K562 (cell line): ENCODE results near the gene BZW2.

Experiments used
- CREM ChIP-seq: IDR thresholded peaks from 2 replicates; pipeline ENCODE4 v1.6.1; 2014; ENCODE audit warnings: antibody characterized with exemption, low read depth
- CTBP1 ChIP-seq: fragments of 450-650 bp; IDR thresholded peaks from 2 replicates; pipeline ENCODE4 v1.6.1; 2016; ENCODE audit warnings: borderline replicate concordance
- CTCF ChIP-seq, 3 experiments: IDR thresholded peaks in 2 of 3; conservative IDR thresholded peaks in 1 of 3; 2 replicates each; pipeline ENCODE4 v1.5.1; 2011 to 2012; ENCODE audit warnings: low read length in 3 of 3, mild to moderate bottlenecking in 3 of 3, control low read depth in 2 of 3, improper control_type of control experiment in 1 of 3, inconsistent platforms in 1 of 3, low read depth in 1 of 3, mixed read lengths in 1 of 3, moderate library complexity in 1 of 3; ENCODE audit not compliant: insufficient read depth in 2 of 3
- ELF1 ChIP-seq: fragments of 200-800 bp; sonication (Bioruptor generic); IDR thresholded peaks from 2 replicates; pipeline ENCODE4 v1.6.1; 2016; ENCODE audit warnings: missing genetic modification characterization, missing compliant biosample characterization
- EZH2 ChIP-seq: IDR thresholded peaks from 2 replicates; pipeline ENCODE4 v1.6.1; 2012; ENCODE audit warnings: low read depth, mild to moderate bottlenecking, inconsistent platforms, low read length, borderline replicate concordance
- ZNF274 ChIP-seq: IDR thresholded peaks from 2 replicates; pipeline ENCODE4 v1.6.1; 2011; ENCODE audit warnings: low read depth, mild to moderate bottlenecking, low read length, moderate library complexity, borderline replicate concordance

GRCh38 chr7:16735020-16735419 lies 89.0 kb downstream of the BZW2 start:
- no peak for TF ChIP-seq CTBP1
- no peak for TF ChIP-seq EZH2
- no peak for TF ChIP-seq CREM
- TF ChIP-seq ZNF274: no peak
- no peak for TF ChIP-seq CTCF (IDR thresholded peaks at IDR 0.05 in 2 of 3, conservative IDR thresholded peaks at IDR 0.05 in 1 of 3; ENCODE audit: insufficient read depth in 2 of 3, low read depth in 1 of 3, low read length in 3 of 3)
- no peak for TF ChIP-seq ELF1 (tag)
